HepG2 (cell line): ENCODE measurements around the gene UBALD1. TPM values are rescaled to one million over a fixed set of nuclear protein-coding genes. Genes with fewer than 3 reads are reported as not detected.
A peak's percentile ranks its signal among the peaks of the same experiment; 100 is the strongest.

Experiments
- ATAC-seq: fragments of 200-7000 bp; cut with Tn5 transposase; 3 replicates; pipeline ENCODE4 v1.9.1; 2020; ENCODE audit warnings: mild to moderate bottlenecking, moderate library complexity
- BruUV-seq: library from RNA; stranded (reverse); fragments of 400-500 nt; replicated peaks from 2 replicates; lab custom pipeline; 2021; lab: Mats Ljungman, UMichigan
- CTCF ChIA-PET: fragments of 300-600 bp; formaldehyde crosslinking; extraction: SDS; loops from one replicate; lab custom pipeline; 2021; ENCODE audit warnings: low total read pairs, inconsistent platforms, low intra/inter-chr PET ratio; lab: Yijun Ruan, JAX
- POLR2A ChIA-PET: fragments of 350-600 bp; sonication (Branson Sonifier 250); formaldehyde crosslinking; loops from one replicate; lab custom pipeline; 2020; ENCODE audit warnings: antibody characterized with exemption, inconsistent platforms; lab: Yijun Ruan, JAX
- DNase-seq: peaks from one replicate; pipeline ENCODE4 v3.0.0-alpha.2; 2015; ENCODE audit warnings: low spot score
- FAIRE-seq: peaks from 3 replicates; lab custom pipeline; 2011; peaks lifted over from hg19 to GRCh38; lab: Jason Lieb, UNC
- H2AFZ ChIP-seq: one replicate; pipeline ENCODE4 v1.6.1; 2011; ENCODE audit warnings: low read length, inconsistent platforms
- H3K27ac ChIP-seq: fragments of 300-600 bp; 3 replicates; pipeline ENCODE4 v1.8.0; 2011; ENCODE audit warnings: mixed run types, mild to moderate bottlenecking, mixed read lengths, low read length, inconsistent platforms; ENCODE audit not compliant: insufficient read depth; ENCODE audit errors: extremely low read length
- H3K27me3 ChIP-seq, 2 experiments: fragments of 200-600 bp in 1 of 2; 2 replicates in 1 of 2; 3 replicates in 1 of 2; pipeline versions ENCODE4 v1.6.0 to v1.8.0; 2011; ENCODE audit warnings: low read length in 2 of 2, mild to moderate bottlenecking in 2 of 2, moderate library complexity in 2 of 2, inconsistent platforms in 1 of 2; ENCODE audit not compliant: insufficient read depth in 2 of 2, control insufficient read depth in 1 of 2
- H3K36me3 ChIP-seq, 2 experiments: fragments of 200-600 bp in 1 of 2; replicated peaks in 1 of 2; 2 replicates in 1 of 2; 3 replicates in 1 of 2; pipeline versions ENCODE4 v1.5.1 to v1.8.0; 2011; ENCODE audit warnings: low read length in 2 of 2, inconsistent platforms in 1 of 2; ENCODE audit not compliant: insufficient read depth in 2 of 2, control insufficient read depth in 1 of 2
- H3K4me1 ChIP-seq: 2 replicates; pipeline ENCODE4 v1.5.1; 2012; ENCODE audit warnings: low read length, inconsistent platforms; ENCODE audit not compliant: insufficient read depth
- H3K4me2 ChIP-seq: 2 replicates; pipeline ENCODE4 v1.6.0; 2011; ENCODE audit warnings: low read depth, low read length, inconsistent platforms
- H3K4me3 ChIP-seq, 3 experiments: fragments of 200-600 bp in 1 of 3; sonication (generic), shearing (Covaris generic) in 1 of 3; replicated peaks in 1 of 3; 2 replicates each; pipeline ENCODE4 v1.5.1; 2011 to 2016; ENCODE audit warnings: low read length in 3 of 3, inconsistent platforms in 2 of 3, low read depth in 2 of 3, mild to moderate bottlenecking in 2 of 3, control low read depth in 1 of 3, mixed read lengths in 1 of 3; ENCODE audit not compliant: insufficient read depth in 1 of 3
- H3K79me2 ChIP-seq: one replicate; pipeline ENCODE4 v1.6.1; 2011; ENCODE audit warnings: low read length, inconsistent platforms; ENCODE audit not compliant: insufficient read depth
- H3K9ac ChIP-seq: 2 replicates; pipeline ENCODE4 v1.6.0; 2011; ENCODE audit warnings: mild to moderate bottlenecking, low read depth, low read length, inconsistent platforms; ENCODE audit not compliant: insufficient read depth
- H3K9me3 ChIP-seq: 2 replicates; pipeline ENCODE4 v1.5.1; 2012; ENCODE audit warnings: mild to moderate bottlenecking, low read length
- H4K20me1 ChIP-seq: 2 replicates; pipeline ENCODE4 v1.6.0; 2011; ENCODE audit warnings: inconsistent platforms, mild to moderate bottlenecking, low read length, moderate library complexity; ENCODE audit not compliant: insufficient read depth
- FOXA3 ChIP-seq: IDR thresholded peaks from 2 replicates; pipeline ENCODE4 v1.6.1; 2016; ENCODE audit warnings: missing genetic modification reagents, missing compliant biosample characterization
- FOXJ3 ChIP-seq: sonication (generic); formaldehyde crosslinking; IDR thresholded peaks from 2 replicates; pipeline ENCODE4 v1.4.0; 2020; ENCODE audit warnings: missing genetic modification reagents, mild to moderate bottlenecking, borderline replicate concordance
- HDAC2 ChIP-seq: sonication (generic); formaldehyde crosslinking; IDR thresholded peaks from 2 replicates; pipeline ENCODE4 v1.4.0; 2020; ENCODE audit warnings: missing genetic modification reagents
- HES4 ChIP-seq: sonication (generic); formaldehyde crosslinking; IDR thresholded peaks from 2 replicates; pipeline ENCODE4 v1.9.0; 2021; ENCODE audit warnings: mild to moderate bottlenecking, missing genetic modification reagents, borderline replicate concordance
- NFYB ChIP-seq: sonication (generic); formaldehyde crosslinking; IDR thresholded peaks from 2 replicates; pipeline ENCODE4 v1.4.0; 2020; ENCODE audit warnings: missing genetic modification reagents
- PRDM4 ChIP-seq: sonication (generic); formaldehyde crosslinking; IDR thresholded peaks from 2 replicates; pipeline ENCODE4 v1.9.0; 2021; ENCODE audit warnings: missing genetic modification reagents, borderline replicate concordance
- TAF15 ChIP-seq: fragments of 200-400 bp; formaldehyde crosslinking; IDR thresholded peaks from one replicate; pipeline ENCODE4 v1.6.1; 2018; ENCODE audit warnings: mild to moderate bottlenecking, low read depth, low read length; ENCODE audit not compliant: poor library complexity, severe bottlenecking
- TERF1 ChIP-seq: sonication (generic); formaldehyde crosslinking; IDR thresholded peaks from 2 replicates; pipeline ENCODE4 v1.8.0; 2022; ENCODE audit warnings: mild to moderate bottlenecking, missing genetic modification reagents, moderate library complexity
- ZC3H13 ChIP-seq: sonication (generic); formaldehyde crosslinking; IDR thresholded peaks from 2 replicates; pipeline ENCODE4 v1.8.1; 2023; ENCODE audit warnings: mild to moderate bottlenecking, missing genetic modification reagents, moderate library complexity
- ZMYM4 ChIP-seq: sonication (generic); formaldehyde crosslinking; IDR thresholded peaks from 2 replicates; pipeline ENCODE4 v1.8.1; 2023; ENCODE audit warnings: mild to moderate bottlenecking, missing genetic modification reagents
- ZNF274 ChIP-seq: sonication (generic); formaldehyde crosslinking; IDR thresholded peaks from 2 replicates; pipeline ENCODE4 v1.5.1; 2020; ENCODE audit warnings: mild to moderate bottlenecking, missing genetic modification reagents
- ZNF567 ChIP-seq: sonication (generic); formaldehyde crosslinking; IDR thresholded peaks from 2 replicates; pipeline ENCODE4 v1.8.1; 2023; ENCODE audit warnings: mild to moderate bottlenecking, missing genetic modification reagents, borderline replicate concordance
- ZNF782 ChIP-seq: sonication (generic); formaldehyde crosslinking; IDR thresholded peaks from 2 replicates; pipeline ENCODE4 v1.4.0; 2020; ENCODE audit warnings: missing genetic modification reagents, mild to moderate bottlenecking, borderline replicate concordance
- WGBS: methylation state at CpG from one replicate; pipeline ENCODE4 v1.1.6; 2017; ENCODE audit warnings: low lambda C conversion rate; 5-methylcytosine and 5-hydroxymethylcytosine counted together
- in situ Hi-C: cut with HindIII; loops from 2 replicates; pipeline ENCODE4 v1.10.0; 2017; ENCODE audit warnings: low pct_unique_long_range_greater_than_20kb; ENCODE audit not compliant: extremely low pct_ligation_motif_present
- intact Hi-C: fragments of 100-400 bp; cut with micrococcal nuclease; formaldehyde crosslinking; loops from one replicate; pipeline ENCODE4 v1.10.0; 2022; ENCODE audit not compliant: unreplicated experiment
- polyA plus RNA-seq, 8 experiments: library from polyadenylated mRNA; depleted of rRNA in 3 of 8; stranded (reverse) in 7 of 8; unstranded in 1 of 8; fragments of >200 nt; fragmentation: Illumina TruSeq in 4 of 8; extraction: Trizol in 4 of 8; gene quantifications; 2 replicates each; pipeline versions ENCODE4 v1.2.1 to v1.2.3, GENCODE V29; 2011 to 2016; ENCODE audit warnings: low read depth in 4 of 8, missing spikeins in 1 of 8, mixed read lengths in 1 of 8; ENCODE audit not compliant: insufficient read depth in 1 of 8
- total RNA-seq, 5 experiments: library from RNA; depleted of rRNA; stranded (reverse); fragments of >200 nt; fragmentation: Illumina TruSeq; extraction: Trizol; gene quantifications; 2 replicates each; pipeline ENCODE4 v1.2.3, GENCODE V29; 2016; ENCODE audit warnings: low read depth in 1 of 5

Gene UBALD1
- total and polyA plus RNA-seq, 2 of the 13 experiments (the other 11 are each of a cell fraction or from before 2014, with no cell fraction given) = 6.8 to 12.3 TPM

- BruUV-seq = no TSS peak
- peaks cover 36% of the 10 kb centered on the region for H3K4me1 ChIP-seq
- ChIA-PET CTCF (no interaction called here), POLR2A (interaction anchor here (1.5 kb wide), 1 partner anchor 13 kb away, joined by 3 read pairs; no protein-coding TSS in a partner anchor)
- peaks cover 10% of the 10 kb centered on the region for H3K9me3 ChIP-seq
- no peak overlapping the region for H3K27ac ChIP-seq
- no peak overlapping the region for H3K4me2 ChIP-seq
- ATAC-seq (no peak), DNase-seq (no peak), FAIRE-seq (no peak)
- H4K20me1 ChIP-seq = peaks cover 3% of the 10 kb centered on the region; the same call in 1 of the 2 replicates
- WGBS = 100% methylated on average over 1 of the region's 1 CpG
- peaks cover 10 to 15% of the 10 kb centered on the region in 2 experiments; a peak in 4 of 5 replicates for H3K36me3 ChIP-seq
- H2AFZ ChIP-seq = no peak overlapping the region
- in situ Hi-C loops (no loop called here), intact Hi-C loops (no loop called here)
- H3K4me3 ChIP-seq = no peak overlapping the region
- no peak overlapping the region for H3K9ac ChIP-seq
- TF ChIP-seq TAF15 = no peak
- TF ChIP-seq FOXA3 (CRISPR knock-in tag) = 0 out of 2 replicates have a peak, but pooled peaks have one; percentile 11
- TF ChIP-seq ZNF274 (CRISPR knock-in tag) = no peak
- TF ChIP-seq TERF1 = no peak
- H3K79me2 ChIP-seq = peaks cover 69% of the 10 kb centered on the region
- H3K27me3 ChIP-seq = no peaks in the 10 kb centered on the region
Observed at GRCh38 chr16:4631444-4631843, 16.8 kb upstream of the UBALD1 start.

- ATAC-seq = no peak
- Histone ChIP-seq H3K36me3 (no peaks in the 10 kb centered on the region), H3K4me2 (no peak overlapping the region), H3K27ac (no peak overlapping the region), H3K9me3 (peaks cover 10% of the 10 kb centered on the region), H2AFZ (no peak overlapping the region), H3K4me1 (peaks cover 44% of the 10 kb centered on the region), H4K20me1 (peaks cover 12% of the 10 kb centered on the region), H3K9ac (no peak overlapping the region), H3K79me2 (peaks cover 67% of the 10 kb centered on the region), H3K27me3 (no peaks in the 10 kb centered on the region; a peak in 1 of 5 replicates), H3K4me3 (no peak overlapping the region)
- POLR2A ChIA-PET = interaction anchor here (0.9 kb wide), 1 partner anchor 33 kb away, joined by 4 read pairs; no protein-coding TSS in a partner anchor
- CTCF ChIA-PET = no interaction called here
- in situ Hi-C loops (no loop called here), intact Hi-C loops (no loop called here)
- 95% methylated on average over 9 of the region's 9 CpGs for WGBS
- no peak for FAIRE-seq
- DNase-seq = no peak
- BruUV-seq = no TSS peak
- no peak for TF ChIP-seq HDAC2 (CRISPR knock-in tag)
- no peak for TF ChIP-seq FOXJ3 (CRISPR knock-in tag)
- TF ChIP-seq NFYB (CRISPR knock-in tag) = no peak
- no peak for TF ChIP-seq PRDM4 (CRISPR knock-in tag)
- no peak for TF ChIP-seq ZNF782 (CRISPR knock-in tag)
- TF ChIP-seq ZNF567 (CRISPR knock-in tag) = no peak
- no peak for TF ChIP-seq HES4 (CRISPR knock-in tag)
- no peak for TF ChIP-seq ZMYM4
- TF ChIP-seq ZC3H13 (CRISPR knock-in tag) = no peak
Observed at GRCh38 chr16:4628283-4628682, 13.6 kb upstream of the UBALD1 start.
